Occipital lobe (tissue), 2 donors: ENCODE data around the gene ENTPD2. TPM values are rescaled to one million over a fixed set of nuclear protein-coding genes. Genes with fewer than 3 reads are reported as not detected.

Experiments used
- DNase-seq: peaks from one replicate; lab custom pipeline; 2025; lab: John Stamatoyannopoulos, UW
- total RNA-seq: library from RNA; depleted of rRNA; stranded (reverse); fragments of >200 nt; gene quantifications from one replicate; pipeline ENCODE4 v1.2.3, GENCODE V29; 2014

Gene ENTPD2
- total RNA-seq, 1 donor from 2014 or later = 0.16 TPM

DNA sequence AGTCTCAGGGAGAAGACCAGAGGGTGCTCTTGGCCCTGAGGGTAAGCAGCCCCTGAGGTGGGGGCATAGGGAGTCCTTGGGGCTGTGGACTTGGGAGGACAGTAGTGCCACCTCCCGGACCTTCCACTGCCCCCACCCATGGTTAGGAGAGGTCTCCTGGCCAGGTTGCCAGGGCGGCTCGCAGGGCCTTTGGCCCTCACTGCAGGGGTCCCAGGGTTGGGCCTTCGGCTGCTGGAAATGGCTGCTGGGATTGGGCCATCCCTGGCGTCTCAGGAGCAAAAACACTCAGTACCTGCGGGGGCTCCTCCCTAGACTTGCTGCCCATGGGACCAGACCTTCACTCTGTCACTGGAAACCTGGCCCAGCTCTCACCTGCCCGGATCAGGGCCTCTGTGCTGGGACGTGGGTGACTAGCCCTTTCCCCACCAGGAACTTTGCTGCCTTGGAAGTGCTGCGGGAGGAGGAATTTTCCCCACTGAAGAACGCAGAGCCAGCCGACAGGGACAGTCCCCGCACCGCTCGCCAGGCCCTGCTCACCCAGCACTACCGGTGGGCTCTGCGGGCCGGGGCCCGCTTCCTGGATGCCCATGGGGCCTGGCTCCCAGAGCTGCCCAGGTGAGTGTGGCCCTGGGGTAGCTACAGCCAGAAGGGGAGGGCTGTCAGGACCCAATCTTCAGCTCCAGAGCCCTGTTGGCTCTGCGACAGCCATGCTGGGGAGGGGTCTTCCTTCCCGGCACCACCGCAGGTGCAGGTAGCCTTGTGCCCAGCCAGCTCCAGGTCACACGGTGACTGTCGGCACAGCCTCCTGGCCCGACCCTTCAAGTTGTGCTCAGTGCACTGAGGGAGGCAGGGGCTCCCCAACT is 26.6 kb upstream of the ENTPD2 start:
- no peak for DNase-seq

DNA sequence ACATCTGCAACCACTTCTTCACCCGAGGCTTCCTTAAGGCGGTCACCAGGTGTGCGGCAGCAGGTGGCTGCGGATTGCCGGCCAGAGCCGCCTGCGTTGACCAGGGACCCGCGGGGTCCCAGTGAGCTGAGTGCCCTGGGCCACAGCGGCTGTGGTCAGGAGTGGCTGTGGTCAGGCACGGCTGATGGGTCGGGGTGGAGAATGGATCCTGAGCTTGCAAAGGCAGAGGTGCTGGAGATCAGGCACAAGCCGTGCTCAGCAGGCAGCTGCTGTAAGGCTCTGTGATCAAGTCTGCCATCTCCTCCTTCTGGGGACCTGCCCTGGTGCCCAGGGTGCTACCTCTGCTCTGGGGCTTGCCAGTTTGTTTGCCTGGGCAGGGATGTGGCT is 25.5 kb upstream of the ENTPD2 start:
- no peak for DNase-seq

DNA sequence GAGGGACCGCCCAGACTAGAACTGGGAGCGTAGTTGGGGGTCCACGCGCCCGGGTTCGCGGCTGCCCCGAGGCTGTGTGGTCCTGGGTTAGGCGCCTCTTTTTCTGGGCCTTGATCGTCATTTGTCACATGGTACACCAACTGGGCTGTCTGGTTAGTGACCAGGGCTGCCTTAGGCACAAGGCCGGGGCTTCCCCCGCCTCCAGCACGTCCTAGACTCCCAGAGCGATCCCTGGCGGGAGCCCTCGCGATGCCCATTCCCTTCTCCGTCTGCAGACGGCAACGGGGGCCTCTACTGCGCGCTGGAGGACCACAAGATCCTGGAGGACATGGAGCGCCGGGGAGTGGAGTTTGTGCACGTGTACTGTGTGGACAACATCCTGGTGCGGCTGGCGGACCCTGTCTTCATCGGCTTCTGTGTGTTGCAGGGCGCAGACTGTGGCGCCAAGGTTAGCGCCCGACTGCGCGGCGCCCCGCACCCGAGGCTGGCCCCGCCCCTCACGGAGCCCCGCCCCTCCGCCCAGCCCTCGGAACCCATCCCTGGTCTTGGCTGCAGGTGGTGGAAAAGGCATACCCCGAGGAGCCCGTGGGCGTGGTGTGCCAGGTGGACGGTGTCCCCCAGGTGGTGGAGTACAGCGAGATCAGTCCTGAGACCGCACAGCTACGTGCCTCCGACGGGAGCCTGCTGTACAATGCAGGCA is 25.0 kb upstream of the ENTPD2 start:
- DNase-seq = no peak

DNA sequence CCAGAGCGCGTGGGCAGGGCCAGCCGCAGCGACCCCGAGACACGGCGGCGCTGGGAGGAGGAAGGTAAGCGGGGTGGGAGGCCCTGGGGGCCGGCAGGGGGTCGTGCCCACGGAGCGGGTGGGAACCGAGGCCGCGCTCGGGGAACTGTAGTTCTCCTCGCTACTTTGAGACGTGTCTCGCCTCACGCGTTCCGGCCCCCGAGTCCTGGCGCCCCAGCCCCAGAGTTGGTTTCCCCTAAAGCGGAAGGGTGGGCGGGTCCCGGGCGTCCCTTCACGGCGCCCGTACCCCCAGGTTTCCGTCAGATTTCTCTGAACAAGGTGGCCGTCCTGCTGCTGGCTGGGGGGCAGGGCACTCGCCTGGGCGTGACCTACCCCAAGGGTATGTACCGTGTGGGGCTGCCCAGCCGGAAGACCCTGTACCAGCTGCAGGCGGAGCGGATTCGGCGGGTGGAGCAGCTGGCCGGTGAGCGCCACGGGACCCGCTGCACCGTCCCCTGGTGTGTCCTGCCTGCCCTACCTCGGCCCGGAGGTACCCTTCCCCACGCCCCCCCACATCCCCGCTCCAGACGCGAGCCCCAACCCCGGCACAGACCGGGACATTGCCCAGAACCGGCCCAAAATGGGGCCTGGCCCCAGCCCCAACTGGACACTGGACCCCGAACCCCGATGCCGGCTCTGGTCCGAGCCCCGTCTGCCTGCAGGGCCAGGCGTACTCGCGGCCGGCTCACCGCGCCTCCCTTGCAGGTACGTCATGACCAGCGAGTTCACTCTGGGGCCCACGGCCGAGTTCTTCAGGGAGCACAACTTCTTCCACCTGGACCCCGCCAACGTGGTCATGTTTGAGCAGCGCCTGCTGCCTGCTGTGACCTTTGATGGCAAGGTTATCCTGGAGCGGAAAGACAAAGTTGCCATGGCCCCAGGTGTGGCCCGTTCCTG is 24.2 kb upstream of the ENTPD2 start:
- no peak for DNase-seq

DNA sequence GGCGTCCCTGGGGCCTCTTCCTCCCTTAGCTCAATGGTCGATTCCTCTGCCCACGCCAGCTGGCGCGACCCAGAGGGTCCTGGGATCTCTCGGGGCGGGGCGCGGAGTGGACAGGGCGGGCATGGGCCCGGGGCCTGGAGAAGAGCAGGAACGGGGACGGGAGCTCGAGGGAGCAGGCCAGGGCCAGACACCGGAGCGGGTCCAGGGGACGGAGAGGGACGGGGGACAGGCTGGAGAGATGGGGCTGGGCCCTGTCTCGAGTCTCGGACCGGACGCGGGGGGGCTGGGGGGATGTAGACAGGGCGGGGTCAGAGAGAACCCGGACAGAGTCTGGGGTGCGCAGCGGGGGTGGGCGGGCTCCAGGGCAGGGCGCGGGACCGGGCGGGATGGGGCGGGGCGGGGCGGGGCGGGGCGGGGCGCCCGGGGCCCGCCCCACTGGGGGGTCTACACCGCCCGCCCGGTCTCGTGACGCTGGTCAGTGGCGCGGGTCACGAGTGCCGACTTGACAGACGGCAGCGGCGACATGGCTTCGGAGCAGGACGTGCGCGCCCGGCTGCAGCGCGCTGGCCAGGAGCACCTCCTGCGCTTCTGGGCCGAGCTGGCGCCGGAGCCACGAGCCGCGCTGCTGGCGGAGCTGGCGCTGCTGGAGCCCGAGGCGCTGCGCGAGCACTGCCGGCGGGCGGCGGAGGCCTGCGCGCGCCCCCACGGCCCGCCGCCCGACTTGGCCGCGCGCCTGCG is 23.3 kb upstream of the ENTPD2 start, which contains the start of gene UAP1L1:
TSS of gene UAP1L1 (plus strand) at position 508 of the 738 bp plus-strand sequence. CDS start at position 524, 16 bp downstream.
- DNase-seq = peak; percentile 77

DNA sequence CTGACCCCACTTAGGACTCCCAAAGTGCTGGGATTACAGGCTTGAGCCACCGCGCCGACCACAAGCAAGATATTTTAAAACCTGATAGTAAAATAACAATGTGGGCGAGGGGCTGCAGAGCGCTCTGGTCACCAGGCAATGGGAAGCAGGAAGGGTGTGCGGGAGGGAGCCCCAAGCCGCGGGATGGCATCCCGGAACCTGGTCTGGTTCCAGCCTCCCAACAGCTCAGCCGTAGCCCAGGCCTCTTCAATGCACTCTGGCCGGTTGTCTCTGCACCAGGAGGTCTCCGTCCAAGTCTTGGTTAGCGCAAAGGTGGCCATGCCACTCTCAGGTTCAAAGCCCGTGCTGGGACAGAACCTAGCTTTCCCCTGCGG is 22.8 kb upstream of the ENTPD2 start:
- no peak for DNase-seq

DNA sequence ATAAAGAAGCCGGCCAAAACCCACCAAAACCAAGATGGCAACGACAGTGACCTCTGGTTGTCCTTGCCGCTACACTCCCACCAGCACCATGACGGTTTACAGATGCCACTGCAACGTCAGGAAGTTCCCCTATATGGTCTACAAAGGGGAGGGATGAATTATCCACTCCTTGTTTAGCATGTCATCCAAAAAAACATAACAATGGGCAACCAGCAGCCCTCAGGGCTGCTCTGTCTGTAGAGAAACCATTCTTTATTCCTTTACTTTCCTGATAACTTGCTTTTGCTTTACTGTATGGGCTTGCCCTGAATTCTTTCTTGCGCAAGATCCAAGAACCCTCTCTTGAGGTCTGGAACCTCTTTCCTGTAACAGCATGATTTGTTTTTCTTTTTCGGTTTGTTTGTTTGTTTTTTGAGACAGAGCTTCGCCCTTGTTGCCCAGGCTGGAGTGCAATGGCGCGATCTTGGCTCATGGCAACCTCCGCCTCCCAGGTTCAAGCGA is 21.5 kb upstream of the ENTPD2 start:
- no peak for DNase-seq

DNA sequence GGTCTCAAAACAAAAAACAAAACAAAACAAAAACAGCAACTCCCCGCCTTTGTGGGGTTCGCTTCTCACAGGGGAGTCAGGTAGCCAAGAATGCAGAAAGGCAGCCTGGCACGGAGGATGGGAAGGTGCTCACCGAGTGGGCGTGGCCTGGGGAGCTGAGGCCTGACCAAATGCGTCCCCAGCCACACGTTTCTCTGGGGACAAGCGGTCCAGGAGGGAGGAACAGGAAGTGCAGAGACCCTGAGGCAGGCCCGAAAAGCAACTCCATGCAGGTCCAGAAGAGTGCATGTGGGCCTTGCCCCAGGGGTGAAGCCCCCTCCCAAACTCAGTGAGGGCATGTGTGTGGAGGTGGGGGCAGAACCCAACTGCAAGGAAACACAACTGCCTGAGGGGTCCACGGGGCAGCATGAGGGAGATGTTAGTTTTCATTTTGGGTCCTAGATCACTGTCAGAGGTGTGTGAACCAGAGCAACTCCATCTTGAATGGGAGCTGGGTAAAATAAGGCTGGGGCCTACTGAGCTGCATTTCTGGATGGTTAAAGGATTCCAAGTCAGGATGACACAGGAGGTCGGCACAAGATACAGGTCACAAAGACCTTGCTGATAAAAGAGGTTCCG is 20.9 kb upstream of the ENTPD2 start:
- no peak for DNase-seq

DNA sequence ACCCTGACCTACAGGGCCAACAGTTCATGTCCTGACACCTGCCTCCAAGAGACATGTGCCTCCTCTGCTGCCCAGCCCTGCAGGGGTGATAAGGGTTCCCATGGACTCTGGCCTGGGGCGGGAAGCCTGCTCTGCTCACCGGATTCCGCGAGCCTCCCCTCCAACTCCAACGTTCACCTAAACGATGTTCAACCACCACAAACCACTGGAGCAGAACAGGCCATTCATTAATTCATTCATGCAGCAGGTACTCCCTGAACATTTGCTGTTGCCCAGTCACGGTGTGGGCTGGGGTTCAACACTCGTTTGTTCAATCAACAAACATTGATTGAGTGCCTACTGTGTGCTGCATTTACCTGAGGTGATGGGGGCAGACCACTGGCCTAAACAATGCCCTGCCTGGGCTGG is 20.1 kb upstream of the ENTPD2 start:
- DNase-seq = no peak

DNA sequence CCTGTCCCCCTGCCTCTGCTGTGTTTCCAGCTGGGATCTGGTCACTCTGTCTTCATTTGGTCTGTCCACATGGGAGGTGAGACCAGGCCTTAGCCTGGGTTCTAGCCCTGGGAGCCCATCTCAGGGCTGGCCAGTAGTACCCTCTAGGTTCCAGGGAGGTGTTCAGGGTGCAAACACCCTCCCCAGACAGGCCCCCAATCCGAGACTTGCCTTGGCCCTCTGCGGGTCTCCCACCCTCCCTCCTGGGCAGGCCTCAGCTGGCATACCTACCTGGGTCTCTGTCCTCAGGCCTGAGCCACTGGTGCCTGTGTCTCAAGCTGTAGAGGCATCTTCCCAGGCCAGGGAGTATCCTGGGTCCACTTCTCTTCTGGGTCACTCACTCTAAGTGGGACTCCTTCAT is 17.4 kb upstream of the ENTPD2 start:
- DNase-seq = no peak

DNA sequence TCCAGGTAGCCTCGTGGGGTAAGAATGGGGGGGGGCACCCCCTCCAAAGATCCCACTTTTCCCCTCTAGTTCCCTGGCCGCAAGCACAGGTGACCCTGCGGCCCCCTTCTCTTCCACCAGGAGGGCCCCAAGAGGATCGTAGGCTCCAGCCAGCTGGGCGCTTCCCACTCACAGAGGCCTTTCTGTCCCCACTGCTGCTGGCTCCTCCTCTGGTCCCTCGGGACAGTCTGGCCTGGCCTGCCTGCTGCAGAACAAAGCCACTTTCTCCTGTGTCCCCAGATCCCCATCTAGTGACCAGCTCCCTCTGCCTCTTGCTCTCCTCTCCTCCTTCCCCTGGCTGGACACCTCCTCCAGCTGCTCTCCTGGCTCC is 17.0 kb upstream of the ENTPD2 start:
- DNase-seq = peak; percentile 61

DNA sequence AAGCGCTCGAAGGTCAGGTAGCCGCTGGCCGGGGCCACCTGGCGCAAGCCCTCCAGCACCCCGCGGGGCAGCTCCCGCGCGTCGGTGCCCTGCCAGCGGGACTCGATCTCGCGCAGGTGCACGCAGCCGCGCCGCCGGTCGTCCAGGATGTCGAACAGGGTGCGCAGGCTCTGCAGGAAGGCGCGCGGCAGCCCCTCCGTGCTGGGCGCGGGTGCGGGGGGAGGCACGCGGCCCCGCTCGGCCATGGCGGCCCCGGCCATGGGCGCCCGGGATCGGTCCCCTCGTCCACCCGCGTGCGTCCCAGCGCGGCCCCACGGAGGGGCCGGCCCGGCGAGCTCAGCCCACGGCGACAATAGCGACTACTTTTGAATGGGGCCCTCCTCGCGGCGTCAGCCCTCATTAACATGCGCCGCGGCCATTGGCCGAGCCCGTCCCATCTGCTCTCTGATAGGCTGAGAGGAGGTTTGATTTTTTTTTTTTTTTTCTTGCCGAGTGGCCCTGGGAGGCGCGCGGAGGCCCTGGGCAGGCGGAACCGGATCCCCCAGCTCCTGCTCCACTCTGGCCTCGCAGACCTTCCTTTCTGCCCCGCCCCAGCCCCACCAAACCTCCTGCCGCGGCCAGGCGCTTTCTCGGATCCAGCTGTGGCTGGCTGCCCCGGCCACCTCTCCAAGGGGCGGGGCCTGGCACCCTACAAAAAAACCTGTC is 16.5 kb upstream of the ENTPD2 start, which contains the start of gene SAPCD2:
TSS of gene SAPCD2 (minus strand) at position 357 of the 705 bp plus-strand sequence. CDS start at position 260, 97 bp downstream.
- peak; percentile 68 for DNase-seq

DNA sequence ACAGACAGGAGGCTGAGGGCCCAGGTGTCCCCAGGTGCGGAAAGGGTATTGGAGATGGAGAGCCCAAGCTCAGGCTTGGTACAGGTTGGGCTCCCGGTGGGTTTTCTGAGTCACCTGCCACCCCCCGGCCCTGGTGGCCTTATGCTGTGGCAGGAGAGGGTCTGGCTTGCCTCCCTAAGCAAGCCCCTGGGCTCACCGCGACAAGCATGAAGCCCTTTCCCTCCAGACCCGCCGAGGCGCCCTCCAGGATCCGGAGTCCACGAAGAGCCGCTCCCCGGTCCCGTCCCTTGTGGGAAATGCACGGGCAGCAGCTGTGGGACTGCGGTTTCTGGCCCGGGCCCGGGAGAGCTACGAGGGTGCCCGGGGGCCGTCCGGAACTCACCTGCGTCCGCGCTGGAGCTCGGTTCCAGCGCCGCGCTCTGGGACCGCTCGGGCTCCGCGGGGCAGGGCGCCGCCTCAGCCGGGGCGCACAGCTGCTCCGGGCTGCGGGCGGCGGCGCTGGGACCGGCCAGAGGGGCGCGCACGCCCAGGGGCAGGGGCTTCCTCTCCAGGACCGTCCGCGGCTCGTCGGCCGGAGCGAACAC is 15.7 kb upstream of the ENTPD2 start:
- DNase-seq = no peak

DNA sequence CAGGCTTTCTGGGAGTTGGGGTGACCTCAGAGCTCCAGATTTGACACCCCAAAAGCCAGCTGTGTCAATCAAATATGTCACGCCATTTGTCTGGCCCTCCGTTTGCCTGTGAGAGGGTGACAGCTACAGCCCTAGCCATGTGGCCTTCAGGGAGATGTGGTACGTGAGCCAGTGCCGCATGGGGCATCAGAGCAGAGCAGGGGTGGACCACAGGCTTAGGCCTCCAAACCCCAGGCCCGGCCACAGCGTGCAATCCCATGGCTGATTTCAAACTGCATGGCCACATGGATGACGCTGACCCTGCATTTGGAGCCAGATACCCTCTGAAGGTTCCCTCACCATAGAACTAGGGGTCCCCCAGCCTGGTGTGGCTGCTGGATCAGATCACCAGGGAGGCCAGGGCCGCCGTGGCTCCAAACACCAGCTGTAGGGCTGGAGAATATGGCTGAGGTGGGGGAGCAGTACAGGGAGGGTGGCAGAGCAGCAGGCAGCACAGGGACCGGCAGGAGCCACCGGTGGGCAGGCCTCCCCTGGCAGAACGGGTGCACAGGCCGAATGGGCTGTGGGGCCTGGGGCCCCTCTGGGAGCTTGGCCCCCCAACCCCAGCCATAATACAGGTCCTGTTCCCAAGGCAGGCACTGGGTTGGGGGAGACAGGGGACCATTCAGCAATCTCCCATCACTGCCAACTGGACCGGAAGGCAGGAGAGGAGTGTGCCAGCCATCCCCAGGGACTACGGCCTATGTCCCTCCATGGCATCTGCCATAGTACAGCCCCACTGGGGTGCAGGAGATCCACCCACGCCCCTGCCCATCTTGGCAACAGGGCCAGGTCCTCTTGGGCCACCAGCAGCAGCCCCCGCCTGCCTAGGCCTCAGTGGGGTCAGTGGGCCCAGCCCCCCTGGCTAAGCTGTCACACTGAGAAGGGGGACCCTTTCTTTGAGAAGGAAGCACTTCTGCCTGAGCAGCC is 15.0 kb upstream of the ENTPD2 start:
- DNase-seq = no peak

DNA sequence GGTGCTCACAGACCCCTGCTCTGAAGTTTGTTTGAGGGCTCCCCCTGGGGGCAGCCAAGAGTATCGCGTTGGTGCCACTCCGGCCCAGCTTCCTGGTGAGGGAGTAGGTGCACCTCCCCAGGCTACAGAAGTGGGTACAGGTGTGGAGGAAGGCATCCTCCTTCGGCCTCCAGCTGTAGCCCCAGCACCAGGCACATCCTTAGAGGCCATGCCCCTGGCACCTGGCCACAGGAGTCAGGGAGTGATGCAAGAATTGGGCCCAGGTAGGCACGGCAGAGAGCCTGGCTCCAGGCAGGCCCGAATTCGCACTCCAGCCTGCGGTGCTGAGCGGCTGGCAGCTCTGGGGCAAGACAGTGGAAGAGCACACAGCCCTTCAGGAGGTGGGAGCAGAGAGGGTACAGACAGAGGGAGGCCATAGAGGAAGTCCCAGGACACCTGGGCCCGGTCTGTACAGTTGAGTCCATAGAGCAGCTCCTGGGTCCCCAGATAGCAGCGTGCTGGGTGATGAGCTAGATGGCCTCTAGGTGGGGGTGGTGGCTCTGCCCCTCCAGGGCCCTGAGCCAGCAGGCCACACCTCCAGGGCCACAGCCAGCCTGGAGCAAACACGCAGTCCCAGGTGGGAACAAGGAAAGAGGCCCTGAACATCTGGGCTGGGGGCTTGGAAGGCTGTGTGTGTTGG is 14.1 kb upstream of the ENTPD2 start:
- DNase-seq = peak; percentile 47

DNA sequence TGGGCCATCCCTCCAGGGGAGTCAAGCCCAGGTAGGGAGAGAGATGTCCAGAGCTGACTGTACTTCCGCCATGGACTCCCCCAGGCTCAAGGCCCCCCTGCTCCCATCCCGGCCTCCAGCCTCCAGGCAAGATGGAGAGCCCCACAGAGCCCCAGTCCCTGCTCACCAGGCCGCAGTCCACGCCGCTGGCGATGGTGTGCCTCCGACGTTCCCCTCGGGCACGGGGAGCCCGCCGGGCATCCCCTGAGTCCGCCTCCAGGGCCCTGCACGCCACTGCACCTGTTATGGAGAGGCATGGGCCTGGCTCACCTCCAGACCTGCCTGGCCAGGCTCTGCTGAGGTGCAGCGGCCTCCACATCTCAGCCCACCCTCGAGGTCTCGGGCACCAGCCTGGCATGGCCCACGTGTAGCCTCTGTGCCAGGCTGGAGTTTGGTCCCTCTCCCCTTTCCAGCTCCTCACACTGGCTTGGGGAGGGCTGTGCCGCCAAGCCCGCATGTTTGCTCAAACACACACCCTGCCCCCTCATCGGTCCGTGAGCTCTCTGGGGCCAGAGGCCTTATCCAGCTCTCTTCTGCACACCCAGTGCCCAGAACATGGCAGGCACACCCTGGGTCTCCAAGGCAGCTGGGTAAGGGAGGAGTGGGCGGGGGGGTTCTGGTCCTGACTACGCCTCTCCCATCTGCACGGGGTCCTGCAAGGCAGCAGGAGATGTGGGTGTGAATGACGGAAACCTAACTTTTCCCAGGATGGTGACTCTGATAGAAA is 12.4 kb upstream of the ENTPD2 start:
- no peak for DNase-seq
